ENCODE results near the gene POGLUT2.

- TF ChIP-seq CTCF (IDR thresholded peaks at IDR 0.05) = no peak
- no peak for TF ChIP-seq POLR2A (IDR thresholded peaks at IDR 0.05)
Measured at GRCh38 chr13:102814793-102815192, 16.0 kb upstream of the POGLUT2 start.
